WTC11 (cell line): ENCODE data around the gene SCAMP3. TPM values are rescaled to one million over a fixed set of nuclear protein-coding genes. Genes with fewer than 3 reads are reported as not detected.

Experiments
- ATAC-seq: fragments of 200-7000 bp; cut with Tn5 transposase; 2 replicates; pipeline ENCODE4 v1.10.0; 2021; ENCODE audit warnings: mild to moderate bottlenecking, moderate library complexity
- CTCF ChIA-PET: fragments of 300-600 bp; sonication (Branson Sonifier 250); formaldehyde crosslinking; loops from one replicate; lab custom pipeline; 2021; ENCODE audit warnings: antibody characterized with exemption; lab: Charles Lee
- POLR2A ChIA-PET: fragments of 350-600 bp; sonication (Branson Sonifier 250); formaldehyde crosslinking; loops from one replicate; lab custom pipeline; 2021; ENCODE audit warnings: antibody characterized with exemption; lab: Charles Lee
- DNase-seq: peaks from one replicate; pipeline ENCODE4 v3.0.0; 2021; ENCODE audit warnings: low spot score
- H3K27ac Mint-ChIP-seq: 2 replicates; pipeline ENCODE4 v1.8.0; 2021; ENCODE audit warnings: mixed read lengths
- H3K27me3 Mint-ChIP-seq: 2 replicates; pipeline ENCODE4 v1.8.0; 2021; ENCODE audit warnings: low read depth, mild to moderate bottlenecking, moderate library complexity, mixed read lengths
- H3K36me3 Mint-ChIP-seq: 2 replicates; pipeline ENCODE4 v1.8.0; 2021; ENCODE audit warnings: mixed read lengths
- H3K4me1 Mint-ChIP-seq: 2 replicates; pipeline ENCODE4 v1.8.0; 2022; ENCODE audit warnings: mixed read lengths
- H3K4me3 Mint-ChIP-seq: 2 replicates; pipeline ENCODE4 v1.8.0; 2021; ENCODE audit warnings: mild to moderate bottlenecking, moderate library complexity, mixed read lengths
- H3K9me3 Mint-ChIP-seq: 2 replicates; pipeline ENCODE4 v1.8.0; 2021; ENCODE audit warnings: mixed read lengths
- ELF4 ChIP-seq: sonication (generic); formaldehyde crosslinking; IDR thresholded peaks from 2 replicates; pipeline ENCODE4 v1.8.1; 2022; ENCODE audit warnings: low read depth, mild to moderate bottlenecking, moderate library complexity, missing genetic modification reagents
- ETV6 ChIP-seq: sonication (generic); formaldehyde crosslinking; IDR thresholded peaks from 2 replicates; pipeline ENCODE4 v1.8.1; 2022; ENCODE audit warnings: mild to moderate bottlenecking, missing genetic modification reagents
- FOXK1 ChIP-seq: sonication (generic); formaldehyde crosslinking; IDR thresholded peaks from 2 replicates; pipeline ENCODE4 v1.8.0; 2022; ENCODE audit warnings: mild to moderate bottlenecking, moderate library complexity, missing genetic modification reagents
- KAT7 ChIP-seq: sonication (generic); formaldehyde crosslinking; IDR thresholded peaks from 2 replicates; pipeline ENCODE4 v1.8.1; 2023; ENCODE audit warnings: missing genetic modification reagents, mild to moderate bottlenecking, borderline replicate concordance
- MYBL2 ChIP-seq: sonication (generic); formaldehyde crosslinking; IDR thresholded peaks from 2 replicates; pipeline ENCODE4 v1.8.1; 2023; ENCODE audit warnings: mild to moderate bottlenecking, moderate library complexity, missing genetic modification reagents
- NFE2L1 ChIP-seq: sonication (generic); formaldehyde crosslinking; IDR thresholded peaks from 2 replicates; pipeline ENCODE4 v1.8.1; 2023; ENCODE audit warnings: missing genetic modification reagents
- NFYB ChIP-seq: sonication (generic); formaldehyde crosslinking; conservative IDR thresholded peaks from 2 replicates; pipeline ENCODE4 v1.8.0; 2022; ENCODE audit warnings: low read depth, missing genetic modification reagents
- SMAD3 ChIP-seq: sonication (generic); formaldehyde crosslinking; IDR thresholded peaks from 2 replicates; pipeline ENCODE4 v1.8.0; 2022; ENCODE audit warnings: missing genetic modification reagents, mild to moderate bottlenecking, borderline replicate concordance
- SMAD4 ChIP-seq: sonication (generic); formaldehyde crosslinking; IDR thresholded peaks from 2 replicates; pipeline ENCODE4 v1.8.0; 2022; ENCODE audit warnings: mild to moderate bottlenecking, missing genetic modification reagents
- TEAD1 ChIP-seq: sonication (generic); formaldehyde crosslinking; IDR thresholded peaks from 2 replicates; pipeline ENCODE4 v1.8.0; 2022; ENCODE audit warnings: mild to moderate bottlenecking, missing genetic modification reagents
- TP53 ChIP-seq: sonication (generic); formaldehyde crosslinking; IDR thresholded peaks from 2 replicates; pipeline ENCODE4 v1.8.1; 2023; ENCODE audit warnings: mild to moderate bottlenecking, missing genetic modification reagents
- ZNF121 ChIP-seq: sonication (generic); formaldehyde crosslinking; IDR thresholded peaks from 2 replicates; pipeline ENCODE4 v1.8.0; 2023; ENCODE audit warnings: missing genetic modification reagents
- ZNF263 ChIP-seq: sonication (generic); formaldehyde crosslinking; IDR thresholded peaks from 2 replicates; pipeline ENCODE4 v1.8.1; 2022; ENCODE audit warnings: low read depth, mild to moderate bottlenecking, moderate library complexity, missing genetic modification reagents
- ZNF416 ChIP-seq: fragments of 250-450 bp; sonication (Bioruptor Pico); IDR thresholded peaks from 2 replicates; pipeline ENCODE4 v1.9.0; 2021; ENCODE audit warnings: mild to moderate bottlenecking, inconsistent platforms
- total RNA-seq: library from RNA; stranded (reverse); gene quantifications from 3 replicates; pipeline ENCODE4 v1.2.3, GENCODE V29; 2021
- TF ChIP-seq, protein P1 (sequence below): sonication (generic); formaldehyde crosslinking; IDR thresholded peaks from 2 replicates; pipeline ENCODE4 v1.8.1; 2023; ENCODE audit warnings: mild to moderate bottlenecking, missing genetic modification reagents
- TF ChIP-seq, protein P2 (sequence below): sonication (generic); formaldehyde crosslinking; IDR thresholded peaks from 2 replicates; pipeline ENCODE4 v1.8.0; 2022; ENCODE audit warnings: missing genetic modification reagents
- TF ChIP-seq, protein P3 (sequence below): fragments of 250-450 bp; sonication (Bioruptor Pico); IDR thresholded peaks from 2 replicates; pipeline ENCODE4 v1.9.0; 2021; ENCODE audit warnings: moderate library complexity, mild to moderate bottlenecking, inconsistent platforms, borderline replicate concordance
- TF ChIP-seq, protein P4 (sequence below): sonication (generic); formaldehyde crosslinking; IDR thresholded peaks from 2 replicates; pipeline ENCODE4 v1.8.0; 2022; ENCODE audit warnings: mild to moderate bottlenecking, missing genetic modification reagents
- TF ChIP-seq, protein P5 (sequence below): sonication (generic); formaldehyde crosslinking; IDR thresholded peaks from 2 replicates; pipeline ENCODE4 v1.8.0; 2022; ENCODE audit warnings: mild to moderate bottlenecking, missing genetic modification reagents
- TF ChIP-seq, protein P6 (sequence below): sonication (generic); formaldehyde crosslinking; IDR thresholded peaks from 2 replicates; pipeline ENCODE4 v1.8.1; 2022; ENCODE audit warnings: low read depth, mild to moderate bottlenecking, moderate library complexity, missing genetic modification reagents, borderline replicate concordance
- TF ChIP-seq, protein P7 (sequence below): fragments of 250-450 bp; sonication (Bioruptor Pico); IDR thresholded peaks from 2 replicates; pipeline ENCODE4 v2.1.2; 2022; ENCODE audit warnings: mild to moderate bottlenecking, moderate library complexity

The SCAMP3 gene
- total RNA-seq, 1 experiment from 2014 or later: 58.8 TPM

DNA sequence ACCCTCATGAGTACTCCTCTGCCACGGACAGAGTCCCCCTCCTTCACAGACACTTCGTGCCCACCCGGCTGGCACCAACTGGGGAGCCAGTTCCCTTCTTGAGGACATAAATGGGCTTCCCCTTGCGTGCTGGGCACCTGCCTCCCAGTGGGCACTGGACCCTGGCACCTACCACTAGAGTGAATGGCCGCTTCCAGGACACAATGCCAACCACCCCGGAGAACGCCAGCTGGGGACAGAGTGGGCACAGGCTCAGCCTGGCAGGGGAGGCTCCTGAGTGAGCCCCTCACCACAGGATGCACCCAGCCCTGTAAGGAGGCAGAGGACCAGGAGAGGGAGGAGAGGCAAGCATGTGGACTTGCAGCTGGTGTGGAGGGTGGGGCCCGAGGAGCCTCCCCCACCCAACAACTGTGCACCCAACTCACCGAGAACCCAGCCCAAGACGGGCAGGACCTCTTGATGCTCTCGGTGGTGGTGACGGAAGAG, 7.9 kb downstream of the SCAMP3 start:
- CTCF ChIA-PET: interaction anchor here (1.5 to 1.8 kb wide), 2 partner anchors 61 to 69 kb away, joined by 5 to 6 read pairs; no protein-coding TSS in a partner anchor
- peak overlapping the region; percentile 80 for H3K4me3 Mint-ChIP-seq
- H3K36me3 Mint-ChIP-seq: peaks cover 16% of the 10 kb centered on the region
- POLR2A ChIA-PET: interaction anchor here (1.2 kb wide), 1 partner anchor 19 kb away, joined by 3 read pairs; the partner anchor contains the start of gene CLK2
- no peaks in the 10 kb centered on the region for H3K27me3 Mint-ChIP-seq
- peaks cover 23% of the 10 kb centered on the region for H3K4me1 Mint-ChIP-seq
- DNase-seq: no peak
- no peak for ATAC-seq
- H3K27ac Mint-ChIP-seq: no peak overlapping the region
- H3K9me3 Mint-ChIP-seq: no peaks in the 10 kb centered on the region
- no peak for TF ChIP-seq ETV6
- no peak for TF ChIP-seq TEAD1 (CRISPR knock-in tag)
- TF ChIP-seq, protein P1, sequence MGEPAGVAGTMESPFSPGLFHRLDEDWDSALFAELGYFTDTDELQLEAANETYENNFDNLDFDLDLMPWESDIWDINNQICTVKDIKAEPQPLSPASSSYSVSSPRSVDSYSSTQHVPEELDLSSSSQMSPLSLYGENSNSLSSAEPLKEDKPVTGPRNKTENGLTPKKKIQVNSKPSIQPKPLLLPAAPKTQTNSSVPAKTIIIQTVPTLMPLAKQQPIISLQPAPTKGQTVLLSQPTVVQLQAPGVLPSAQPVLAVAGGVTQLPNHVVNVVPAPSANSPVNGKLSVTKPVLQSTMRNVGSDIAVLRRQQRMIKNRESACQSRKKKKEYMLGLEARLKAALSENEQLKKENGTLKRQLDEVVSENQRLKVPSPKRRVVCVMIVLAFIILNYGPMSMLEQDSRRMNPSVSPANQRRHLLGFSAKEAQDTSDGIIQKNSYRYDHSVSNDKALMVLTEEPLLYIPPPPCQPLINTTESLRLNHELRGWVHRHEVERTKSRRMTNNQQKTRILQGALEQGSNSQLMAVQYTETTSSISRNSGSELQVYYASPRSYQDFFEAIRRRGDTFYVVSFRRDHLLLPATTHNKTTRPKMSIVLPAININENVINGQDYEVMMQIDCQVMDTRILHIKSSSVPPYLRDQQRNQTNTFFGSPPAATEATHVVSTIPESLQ (CRISPR knock-in tag): no peak
- no peak for TF ChIP-seq MYBL2 (CRISPR knock-in tag)
- TF ChIP-seq, protein P2, sequence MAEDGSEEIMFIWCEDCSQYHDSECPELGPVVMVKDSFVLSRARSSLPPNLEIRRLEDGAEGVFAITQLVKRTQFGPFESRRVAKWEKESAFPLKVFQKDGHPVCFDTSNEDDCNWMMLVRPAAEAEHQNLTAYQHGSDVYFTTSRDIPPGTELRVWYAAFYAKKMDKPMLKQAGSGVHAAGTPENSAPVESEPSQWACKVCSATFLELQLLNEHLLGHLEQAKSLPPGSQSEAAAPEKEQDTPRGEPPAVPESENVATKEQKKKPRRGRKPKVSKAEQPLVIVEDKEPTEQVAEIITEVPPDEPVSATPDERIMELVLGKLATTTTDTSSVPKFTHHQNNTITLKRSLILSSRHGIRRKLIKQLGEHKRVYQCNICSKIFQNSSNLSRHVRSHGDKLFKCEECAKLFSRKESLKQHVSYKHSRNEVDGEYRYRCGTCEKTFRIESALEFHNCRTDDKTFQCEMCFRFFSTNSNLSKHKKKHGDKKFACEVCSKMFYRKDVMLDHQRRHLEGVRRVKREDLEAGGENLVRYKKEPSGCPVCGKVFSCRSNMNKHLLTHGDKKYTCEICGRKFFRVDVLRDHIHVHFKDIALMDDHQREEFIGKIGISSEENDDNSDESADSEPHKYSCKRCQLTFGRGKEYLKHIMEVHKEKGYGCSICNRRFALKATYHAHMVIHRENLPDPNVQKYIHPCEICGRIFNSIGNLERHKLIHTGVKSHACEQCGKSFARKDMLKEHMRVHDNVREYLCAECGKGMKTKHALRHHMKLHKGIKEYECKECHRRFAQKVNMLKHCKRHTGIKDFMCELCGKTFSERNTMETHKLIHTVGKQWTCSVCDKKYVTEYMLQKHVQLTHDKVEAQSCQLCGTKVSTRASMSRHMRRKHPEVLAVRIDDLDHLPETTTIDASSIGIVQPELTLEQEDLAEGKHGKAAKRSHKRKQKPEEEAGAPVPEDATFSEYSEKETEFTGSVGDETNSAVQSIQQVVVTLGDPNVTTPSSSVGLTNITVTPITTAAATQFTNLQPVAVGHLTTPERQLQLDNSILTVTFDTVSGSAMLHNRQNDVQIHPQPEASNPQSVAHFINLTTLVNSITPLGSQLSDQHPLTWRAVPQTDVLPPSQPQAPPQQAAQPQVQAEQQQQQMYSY (CRISPR knock-in tag): no peak
- TF ChIP-seq, protein P3, sequence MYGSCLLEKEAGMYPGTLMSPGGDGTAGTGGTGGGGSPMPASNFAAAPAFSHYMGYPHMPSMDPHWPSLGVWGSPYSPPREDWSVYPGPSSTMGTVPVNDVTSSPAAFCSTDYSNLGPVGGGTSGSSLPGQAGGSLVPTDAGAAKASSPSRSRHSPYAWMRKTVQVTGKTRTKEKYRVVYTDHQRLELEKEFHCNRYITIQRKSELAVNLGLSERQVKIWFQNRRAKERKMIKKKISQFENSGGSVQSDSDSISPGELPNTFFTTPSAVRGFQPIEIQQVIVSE (CRISPR knock-in tag): no peak
- no peak for TF ChIP-seq ZNF416 (CRISPR knock-in tag)
- no peak for TF ChIP-seq ELF4 (CRISPR knock-in tag)
- TF ChIP-seq, protein P4, sequence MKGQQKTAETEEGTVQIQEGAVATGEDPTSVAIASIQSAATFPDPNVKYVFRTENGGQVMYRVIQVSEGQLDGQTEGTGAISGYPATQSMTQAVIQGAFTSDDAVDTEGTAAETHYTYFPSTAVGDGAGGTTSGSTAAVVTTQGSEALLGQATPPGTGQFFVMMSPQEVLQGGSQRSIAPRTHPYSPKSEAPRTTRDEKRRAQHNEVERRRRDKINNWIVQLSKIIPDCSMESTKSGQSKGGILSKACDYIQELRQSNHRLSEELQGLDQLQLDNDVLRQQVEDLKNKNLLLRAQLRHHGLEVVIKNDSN: no peak
- TF ChIP-seq, protein P5, sequence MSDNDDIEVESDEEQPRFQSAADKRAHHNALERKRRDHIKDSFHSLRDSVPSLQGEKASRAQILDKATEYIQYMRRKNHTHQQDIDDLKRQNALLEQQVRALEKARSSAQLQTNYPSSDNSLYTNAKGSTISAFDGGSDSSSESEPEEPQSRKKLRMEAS: no peak
- no peak for TF ChIP-seq FOXK1 (CRISPR knock-in tag)
- no peak for TF ChIP-seq SMAD3 (CRISPR knock-in tag)
- TF ChIP-seq NFYB (CRISPR knock-in tag): no peak
- no peak for TF ChIP-seq NFE2L1
- no peak for TF ChIP-seq ZNF263
- no peak for TF ChIP-seq TP53 (CRISPR knock-in tag)
- TF ChIP-seq, protein P6, sequence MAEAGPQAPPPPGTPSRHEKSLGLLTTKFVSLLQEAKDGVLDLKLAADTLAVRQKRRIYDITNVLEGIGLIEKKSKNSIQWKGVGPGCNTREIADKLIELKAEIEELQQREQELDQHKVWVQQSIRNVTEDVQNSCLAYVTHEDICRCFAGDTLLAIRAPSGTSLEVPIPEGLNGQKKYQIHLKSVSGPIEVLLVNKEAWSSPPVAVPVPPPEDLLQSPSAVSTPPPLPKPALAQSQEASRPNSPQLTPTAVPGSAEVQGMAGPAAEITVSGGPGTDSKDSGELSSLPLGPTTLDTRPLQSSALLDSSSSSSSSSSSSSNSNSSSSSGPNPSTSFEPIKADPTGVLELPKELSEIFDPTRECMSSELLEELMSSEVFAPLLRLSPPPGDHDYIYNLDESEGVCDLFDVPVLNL: no peak
- no peak for TF ChIP-seq SMAD4

DNA sequence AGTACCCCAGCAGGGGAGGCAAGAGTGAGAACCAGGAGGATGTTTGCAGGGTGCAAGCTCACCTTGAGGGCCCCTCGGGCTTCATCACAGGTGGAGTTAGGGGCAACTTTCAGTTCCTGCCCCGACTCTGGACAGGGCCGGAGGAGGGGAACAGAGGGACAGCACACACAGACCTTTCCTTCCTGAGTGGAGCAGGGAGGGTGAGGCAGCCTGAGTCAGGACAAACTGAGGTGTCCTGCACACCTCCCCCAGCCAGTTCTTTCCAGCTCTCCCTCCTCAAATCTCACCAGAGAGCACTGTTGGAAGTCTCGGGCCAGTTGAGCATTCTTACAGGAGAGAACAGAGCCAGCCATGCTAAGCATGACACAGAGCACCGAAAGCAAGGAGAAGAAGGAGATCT, 8.4 kb downstream of the SCAMP3 start:
- no peaks in the 10 kb centered on the region for H3K27me3 Mint-ChIP-seq
- DNase-seq (no peak), ATAC-seq (no peak)
- peaks cover 23% of the 10 kb centered on the region for H3K4me1 Mint-ChIP-seq
- ChIA-PET CTCF (interaction anchor here (4.8 kb wide), 1 partner anchor 71 kb away, joined by 204 read pairs; the partner anchor contains the start of gene RUSC1), POLR2A (interaction anchor here (1.2 kb wide), 1 partner anchor 19 kb away, joined by 3 read pairs; the partner anchor contains the start of gene CLK2)
- H3K9me3 Mint-ChIP-seq: no peaks in the 10 kb centered on the region
- peak overlapping the region; percentile 80 for H3K4me3 Mint-ChIP-seq
- H3K27ac Mint-ChIP-seq: no peak overlapping the region; the same call in none of the 2 replicates
- peaks cover 16% of the 10 kb centered on the region for H3K36me3 Mint-ChIP-seq
- TF ChIP-seq SMAD3 (CRISPR knock-in tag) (no peak), KAT7 (CRISPR knock-in tag) (no peak), ZNF121 (CRISPR knock-in tag) (no peak), TEAD1 (CRISPR knock-in tag) (no peak)
- TF ChIP-seq, protein P7, sequence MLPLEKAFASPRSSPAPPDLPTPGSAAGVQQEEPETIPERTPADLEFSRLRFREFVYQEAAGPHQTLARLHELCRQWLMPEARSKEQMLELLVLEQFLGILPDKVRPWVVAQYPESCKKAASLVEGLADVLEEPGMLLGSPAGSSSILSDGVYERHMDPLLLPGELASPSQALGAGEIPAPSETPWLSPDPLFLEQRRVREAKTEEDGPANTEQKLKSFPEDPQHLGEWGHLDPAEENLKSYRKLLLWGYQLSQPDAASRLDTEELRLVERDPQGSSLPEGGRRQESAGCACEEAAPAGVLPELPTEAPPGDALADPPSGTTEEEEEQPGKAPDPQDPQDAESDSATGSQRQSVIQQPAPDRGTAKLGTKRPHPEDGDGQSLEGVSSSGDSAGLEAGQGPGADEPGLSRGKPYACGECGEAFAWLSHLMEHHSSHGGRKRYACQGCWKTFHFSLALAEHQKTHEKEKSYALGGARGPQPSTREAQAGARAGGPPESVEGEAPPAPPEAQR (CRISPR knock-in tag): no peak
